H1 (cell line): Measurements from ENCODE around the gene ARL10. TPM values are rescaled to one million over a fixed set of nuclear protein-coding genes. Genes with fewer than 3 reads are reported as not detected.

Source experiments
- CTCF ChIA-PET: fragments of 300-600 bp; sonication (Branson Sonifier 250); formaldehyde crosslinking; loops from one replicate; lab custom pipeline; 2021; ENCODE audit not compliant: partially characterized antibody; lab: Charles Lee
- POLR2A ChIA-PET: fragments of 300-600 bp; sonication (Branson Sonifier 250); formaldehyde crosslinking; loops from one replicate; lab custom pipeline; 2021; ENCODE audit warnings: inconsistent platforms; ENCODE audit not compliant: partially characterized antibody; lab: Charles Lee
- DNase-seq, 2 experiments: peaks; one replicate each; pipeline versions ENCODE4 v3.0.0 to v3.0.0-alpha.2; 2010 to 2022; ENCODE audit warnings: low spot score in 2 of 2, low read depth in 1 of 2, mixed read lengths in 1 of 2
- FAIRE-seq: peaks from 2 replicates; lab custom pipeline; 2011; peaks lifted over from hg19 to GRCh38; lab: Jason Lieb, UNC
- H2AFZ ChIP-seq: 2 replicates; pipeline ENCODE4 v1.8.1; 2012; ENCODE audit warnings: low read length, inconsistent platforms
- H2AK5ac ChIP-seq: 2 replicates; pipeline ENCODE4 v1.6.1; 2013; ENCODE audit warnings: low read depth, low read length
- H2BK120ac ChIP-seq: replicated peaks from 2 replicates; pipeline ENCODE3; 2013; ENCODE audit warnings: low read depth, low read length, inconsistent platforms
- H2BK12ac ChIP-seq: 2 replicates; pipeline ENCODE4 v1.6.1; 2013; ENCODE audit warnings: low read depth, low read length
- H2BK15ac ChIP-seq: 2 replicates; pipeline ENCODE4 v1.6.1; 2013; ENCODE audit warnings: low read length
- H2BK20ac ChIP-seq: 2 replicates; pipeline ENCODE4 v1.6.1; 2013; ENCODE audit warnings: low read length
- H2BK5ac ChIP-seq: 2 replicates; pipeline ENCODE4 v1.6.1; 2013; ENCODE audit warnings: low read depth, low read length
- H3K14ac ChIP-seq: 2 replicates; pipeline ENCODE4 v1.6.1; 2013; ENCODE audit warnings: inconsistent platforms; ENCODE audit not compliant: insufficient read length
- H3K18ac ChIP-seq: 2 replicates; pipeline ENCODE4 v1.6.1; 2013; ENCODE audit warnings: low read length; ENCODE audit errors: extremely low read depth
- H3K23ac ChIP-seq: 2 replicates; pipeline ENCODE4 v1.6.1; 2013; ENCODE audit warnings: inconsistent platforms; ENCODE audit not compliant: insufficient read length
- H3K23me2 ChIP-seq: 2 replicates; pipeline ENCODE4 v1.6.1; 2013; ENCODE audit warnings: low read depth, low read length
- H3K27ac ChIP-seq: 2 replicates; pipeline ENCODE4 v1.6.1; 2011; ENCODE audit warnings: low read depth, low read length, inconsistent platforms
- H3K27me3 ChIP-seq, 4 experiments: replicated peaks in 1 of 4; 1 replicate in 1 of 4; 2 replicates in 3 of 4; pipeline versions ENCODE4 v1.6.1 to v1.8.1; 2011 to 2013; ENCODE audit warnings: low read length in 3 of 4, mild to moderate bottlenecking in 3 of 4, inconsistent platforms in 2 of 4, mixed read lengths in 2 of 4, moderate library complexity in 1 of 4; ENCODE audit not compliant: control insufficient read depth in 3 of 4, insufficient read depth in 3 of 4; ENCODE audit errors: extremely low read depth in 1 of 4
- H3K36me3 ChIP-seq, 4 experiments: 2 replicates each; pipeline versions ENCODE4 v1.6.1 to v1.8.1; 2011 to 2013; ENCODE audit warnings: mild to moderate bottlenecking in 4 of 4, low read length in 3 of 4, moderate library complexity in 2 of 4, control low read depth in 1 of 4, inconsistent platforms in 1 of 4; ENCODE audit not compliant: insufficient read depth in 4 of 4, control insufficient read depth in 2 of 4
- H3K4ac ChIP-seq: replicated peaks from 2 replicates; pipeline ENCODE3; 2013; ENCODE audit warnings: low read length, low read depth, mixed read lengths, inconsistent platforms; ENCODE audit not compliant: insufficient read length
- H3K4me1 ChIP-seq, 4 experiments: replicated peaks in 1 of 4; 1 replicate in 1 of 4; 2 replicates in 3 of 4; pipeline versions ENCODE4 v1.6.1 to v1.8.1; 2011 to 2013; ENCODE audit warnings: low read length in 3 of 4, inconsistent platforms in 2 of 4, mixed read lengths in 1 of 4; ENCODE audit not compliant: insufficient read depth in 4 of 4, control insufficient read depth in 3 of 4
- H3K4me2 ChIP-seq, 2 experiments: 2 replicates each; pipeline versions ENCODE4 v1.6.1 to v1.8.1; 2011 to 2013; ENCODE audit warnings: low read depth in 2 of 2, low read length in 2 of 2, control low read depth in 1 of 2, inconsistent platforms in 1 of 2, mild to moderate bottlenecking in 1 of 2; ENCODE audit not compliant: insufficient read depth in 1 of 2
- H3K4me3 ChIP-seq, 4 experiments: fragments of 200-600, 300-600 bp in 1 of 4; sonication (generic), shearing (Covaris generic), sonication (Bioruptor Twin) in 1 of 4; 2 replicates each; pipeline versions ENCODE4 v1.5.1 to v1.8.1; 2011 to 2016; ENCODE audit warnings: low read length in 4 of 4, low read depth in 3 of 4, control low read depth in 2 of 4, inconsistent platforms in 2 of 4, mild to moderate bottlenecking in 2 of 4, mixed read lengths in 1 of 4, moderate library complexity in 1 of 4; ENCODE audit not compliant: insufficient read depth in 2 of 4; ENCODE audit errors: extremely low read depth in 1 of 4
- H3K56ac ChIP-seq: replicated peaks from 2 replicates; pipeline ENCODE3; 2013; ENCODE audit warnings: low read depth, mild to moderate bottlenecking, mixed read lengths, low read length, inconsistent platforms; ENCODE audit not compliant: insufficient read length
- H3K79me1 ChIP-seq: 2 replicates; pipeline ENCODE4 v1.6.1; 2013; ENCODE audit warnings: low read depth, low read length, control low read depth
- H3K79me2 ChIP-seq, 2 experiments: 2 replicates each; pipeline versions ENCODE4 v1.6.1 to v1.8.1; 2012 to 2013; ENCODE audit warnings: low read length in 2 of 2, mild to moderate bottlenecking in 2 of 2, inconsistent platforms in 1 of 2; ENCODE audit not compliant: insufficient read depth in 2 of 2, control insufficient read depth in 1 of 2
- H3K9ac ChIP-seq, 4 experiments: replicated peaks in 1 of 4; 1 replicate in 1 of 4; 2 replicates in 3 of 4; pipeline versions ENCODE4 v1.6.1 to v1.8.1; 2011 to 2013; ENCODE audit warnings: low read depth in 3 of 4, low read length in 3 of 4, control low read depth in 2 of 4, mild to moderate bottlenecking in 2 of 4, moderate library complexity in 2 of 4, inconsistent platforms in 1 of 4; ENCODE audit errors: extremely low read depth in 1 of 4
- H3K9me3 ChIP-seq, 2 experiments: 2 replicates each; pipeline versions ENCODE4 v1.6.1 to v1.8.1; 2012 to 2013; ENCODE audit warnings: mild to moderate bottlenecking in 2 of 2, moderate library complexity in 2 of 2, control low read depth in 1 of 2, inconsistent platforms in 1 of 2, low read depth in 1 of 2, low read length in 1 of 2, mixed read lengths in 1 of 2; ENCODE audit not compliant: insufficient read depth in 2 of 2
- H4K20me1 ChIP-seq, 2 experiments: replicated peaks in 1 of 2; 2 replicates each; pipeline versions ENCODE3 to v1.8.1; 2011 to 2013; ENCODE audit warnings: inconsistent platforms in 2 of 2, low read length in 2 of 2, mild to moderate bottlenecking in 1 of 2; ENCODE audit not compliant: insufficient read depth in 2 of 2, control insufficient read depth in 1 of 2
- H4K5ac ChIP-seq: 2 replicates; pipeline ENCODE4 v1.6.1; 2013; ENCODE audit warnings: low read length, low read depth, mixed read lengths, inconsistent platforms; ENCODE audit not compliant: insufficient read length
- H4K8ac ChIP-seq: 2 replicates; pipeline ENCODE4 v1.8.0; 2013; ENCODE audit warnings: mild to moderate bottlenecking, moderate library complexity, low read length, inconsistent platforms; ENCODE audit not compliant: insufficient read depth; ENCODE audit errors: extremely low read depth
- H4K91ac ChIP-seq: replicated peaks from 2 replicates; pipeline ENCODE3; 2013; ENCODE audit warnings: low read length, mixed read lengths, inconsistent platforms; ENCODE audit not compliant: insufficient read length
- BRCA1 ChIP-seq: IDR thresholded peaks from 2 replicates; pipeline ENCODE4 v1.6.1; 2012; ENCODE audit warnings: low read depth, low read length, improper control_type of control experiment
- JUN ChIP-seq: IDR thresholded peaks from 2 replicates; pipeline ENCODE4 v1.6.1; 2011; ENCODE audit warnings: low read depth, mild to moderate bottlenecking, improper control_type of control experiment, low read length
- RBBP5 ChIP-seq: IDR thresholded peaks from 2 replicates; pipeline ENCODE4 v1.7.1; 2012; ENCODE audit warnings: low read depth, mild to moderate bottlenecking, inconsistent platforms, low read length, moderate library complexity, borderline replicate concordance
- RFX5 ChIP-seq: IDR thresholded peaks from 2 replicates; pipeline ENCODE4 v1.6.1; 2011; ENCODE audit warnings: low read depth, low read length, improper control_type of control experiment, borderline replicate concordance
- SIX5 ChIP-seq: IDR thresholded peaks from 2 replicates; pipeline ENCODE4 v1.6.1; 2011; ENCODE audit warnings: mild to moderate bottlenecking, low read depth, low read length
- TCF12 ChIP-seq: IDR thresholded peaks from 2 replicates; pipeline ENCODE4 v1.6.1; 2011; ENCODE audit warnings: low read depth, mild to moderate bottlenecking, low read length
- WGBS, 2 experiments: shearing (Covaris generic) in 1 of 2; methylation state at CpG; one replicate each; pipeline versions ENCODE4 v1.1.6 to v1.1.7; 2013 to 2015; ENCODE audit warnings: low lambda C conversion rate in 2 of 2, mixed read lengths in 2 of 2, inconsistent platforms in 1 of 2, low coverage in 1 of 2, missing lambda C conversion rate in 1 of 2; ENCODE audit not compliant: insufficient replicate concordance in 2 of 2, insufficient coverage in 1 of 2, insufficient read length in 1 of 2; ENCODE audit errors: extremely low coverage in 1 of 2, missing lambda C conversion rate in 1 of 2; 5-methylcytosine and 5-hydroxymethylcytosine counted together
- polyA plus RNA-seq, 7 experiments: library from polyadenylated mRNA; depleted of rRNA in 3 of 7; stranded (reverse) in 5 of 7; unstranded in 2 of 7; fragments of >200 nt in 5 of 7; fragments of 200-250 nt in 2 of 7; gene quantifications; 1 replicate in 5 of 7; 2 replicates in 1 of 7; 4 replicates in 1 of 7; pipeline versions ENCODE4 v1.2.1 to v1.2.3, GENCODE V29; 2011 to 2013; ENCODE audit warnings: missing spikeins in 2 of 7, mixed read lengths in 2 of 7
- total RNA-seq: library from RNA; stranded (reverse); fragmentation: NEBNext Ultra II Directional; extraction: Animal tissue kit (Norgen Biotek cat#: 25700); gene quantifications from 2 replicates; pipeline ENCODE4 v1.2.1, GENCODE V29; 2021
- TF ChIP-seq, protein P1 (sequence below): IDR thresholded peaks from 2 replicates; pipeline ENCODE4 v1.6.1; 2011; ENCODE audit warnings: low read depth, mild to moderate bottlenecking, low read length; ENCODE audit not compliant: insufficient read depth
- TF ChIP-seq, protein P2 (sequence below), 3 experiments: IDR thresholded peaks; 1 replicate in 2 of 3; 2 replicates in 1 of 3; pipeline versions ENCODE4 v1.5.1 to v1.6.1; 2011; ENCODE audit warnings: low read length in 3 of 3, mild to moderate bottlenecking in 3 of 3, inconsistent platforms in 2 of 3, low read depth in 1 of 3, moderate library complexity in 1 of 3; ENCODE audit not compliant: insufficient read depth in 1 of 3; ENCODE audit errors: control extremely low read depth in 1 of 3

ARL10 gene
- total and polyA plus RNA-seq, 2 of the 8 experiments (the other 6 are each of a cell fraction or from before 2014, with no cell fraction given) = 3.1 to 7.4 TPM

GRCh38 chr5:176410486-176411180 lies 45.3 kb downstream of the ARL10 start:
- H3K4me3 ChIP-seq = no peak overlapping the region
- H2BK5ac ChIP-seq = no peak overlapping the region
- POLR2A ChIA-PET = interaction anchor here (0.8 to 1.5 kb wide), 4 partner anchors 23 to 127 kb away, joined by 3 to 4 read pairs (median 3); partner anchors contain the start of genes KIAA1191 and RNF44
- no peak overlapping the region for H2BK120ac ChIP-seq
- CTCF ChIA-PET = no interaction called here
- H3K14ac ChIP-seq = no peak overlapping the region
- H3K56ac ChIP-seq = no peak overlapping the region
- H3K27ac ChIP-seq = no peak overlapping the region
- FAIRE-seq = no peak
- no peak overlapping the region for H2AFZ ChIP-seq
- H4K5ac ChIP-seq = no peak overlapping the region
- no peak overlapping the region for H3K9ac ChIP-seq
- H3K79me1 ChIP-seq = no peaks in the 10 kb centered on the region
- 0 out of 8 replicates have a peak, but pooled peaks cover 0 to 2% (median 0%) of the 10 kb centered on the region in 4 experiments for H3K36me3 ChIP-seq
- H4K8ac ChIP-seq = no peak overlapping the region
- H3K23ac ChIP-seq = no peak overlapping the region
- peaks cover 0 to 2% of the 10 kb centered on the region in 2 experiments for H4K20me1 ChIP-seq
- no peak overlapping the region for H2BK15ac ChIP-seq
- no peaks in the 10 kb centered on the region; the same call in 1 of the 2 replicates for H3K23me2 ChIP-seq
- no peak overlapping the region for H3K4ac ChIP-seq
- DNase-seq = no peak
- no peaks in the 10 kb centered on the region for H3K9me3 ChIP-seq
- no peak overlapping the region for H3K4me2 ChIP-seq
- H3K18ac ChIP-seq = no peak overlapping the region
- H2BK20ac ChIP-seq = no peak overlapping the region
- TF ChIP-seq JUN (no peak), SIX5 (no peak), BRCA1 (no peak), RFX5 (no peak), RBBP5 (no peak), TCF12 (no peak)
- TF ChIP-seq, protein P1, sequence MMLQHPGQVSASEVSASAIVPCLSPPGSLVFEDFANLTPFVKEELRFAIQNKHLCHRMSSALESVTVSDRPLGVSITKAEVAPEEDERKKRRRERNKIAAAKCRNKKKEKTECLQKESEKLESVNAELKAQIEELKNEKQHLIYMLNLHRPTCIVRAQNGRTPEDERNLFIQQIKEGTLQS = no peak
- TF ChIP-seq, protein P2, sequence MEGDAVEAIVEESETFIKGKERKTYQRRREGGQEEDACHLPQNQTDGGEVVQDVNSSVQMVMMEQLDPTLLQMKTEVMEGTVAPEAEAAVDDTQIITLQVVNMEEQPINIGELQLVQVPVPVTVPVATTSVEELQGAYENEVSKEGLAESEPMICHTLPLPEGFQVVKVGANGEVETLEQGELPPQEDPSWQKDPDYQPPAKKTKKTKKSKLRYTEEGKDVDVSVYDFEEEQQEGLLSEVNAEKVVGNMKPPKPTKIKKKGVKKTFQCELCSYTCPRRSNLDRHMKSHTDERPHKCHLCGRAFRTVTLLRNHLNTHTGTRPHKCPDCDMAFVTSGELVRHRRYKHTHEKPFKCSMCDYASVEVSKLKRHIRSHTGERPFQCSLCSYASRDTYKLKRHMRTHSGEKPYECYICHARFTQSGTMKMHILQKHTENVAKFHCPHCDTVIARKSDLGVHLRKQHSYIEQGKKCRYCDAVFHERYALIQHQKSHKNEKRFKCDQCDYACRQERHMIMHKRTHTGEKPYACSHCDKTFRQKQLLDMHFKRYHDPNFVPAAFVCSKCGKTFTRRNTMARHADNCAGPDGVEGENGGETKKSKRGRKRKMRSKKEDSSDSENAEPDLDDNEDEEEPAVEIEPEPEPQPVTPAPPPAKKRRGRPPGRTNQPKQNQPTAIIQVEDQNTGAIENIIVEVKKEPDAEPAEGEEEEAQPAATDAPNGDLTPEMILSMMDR (IDR thresholded peaks at IDR 0.05; ENCODE audit: control extremely low read depth in 1 of 3, insufficient read depth in 1 of 3, low read depth in 1 of 3, low read length in 3 of 3) = peak in 2 of 3 experiments; percentile 20 to 24; a peak in 2 of 4 replicates
- H4K91ac ChIP-seq = no peak overlapping the region
- H2AK5ac ChIP-seq = no peak overlapping the region
- H2BK12ac ChIP-seq = no peak overlapping the region
- H3K79me2 ChIP-seq = no peaks in the 10 kb centered on the region
- H3K4me1 ChIP-seq = no peaks in the 10 kb centered on the region; a peak in 2 of 7 replicates
- H3K27me3 ChIP-seq = no peaks in the 10 kb centered on the region; a peak in 1 of 7 replicates
- WGBS, 2 experiments = 95% methylated on average over 5 of the region's 5 CpGs; no CpG with 5 or more reads in 1 of the 2 experiments
